HG03442 (cell line): Measurements from ENCODE around the gene RPS10.

Experiments
- ATAC-seq: cut with Tn5 transposase; IDR thresholded peaks from one replicate; pipeline ENCODE4 v1.9.1; 2021; ENCODE audit warnings: mild to moderate bottlenecking, moderate library complexity; ENCODE audit not compliant: unreplicated experiment

The RPS10 gene

GRCh38 chr6:34425498-34426410 lies at the start of gene RPS10:
RPS10 (minus strand) TSS chr6:34426069; CDS start chr6:34425221, 848 bp downstream.
- ATAC-seq = peak; percentile 88

GRCh38 chr6:34475238-34475682 lies 49.4 kb upstream of the RPS10 start:
- ATAC-seq = no peak

GRCh38 chr6:34474754-34475153 lies 48.9 kb upstream of the RPS10 start:
- ATAC-seq = no peak

GRCh38 chr6:34473967-34474366 lies 48.1 kb upstream of the RPS10 start:
- no peak for ATAC-seq

- no peak for ATAC-seq
Observed at GRCh38 chr6:34472425-34472824, 46.6 kb upstream of the RPS10 start.

- ATAC-seq = no peak
Observed at GRCh38 chr6:34469499-34469898, 43.6 kb upstream of the RPS10 start.

- no peak for ATAC-seq
Observed at GRCh38 chr6:34468378-34468892, 42.6 kb upstream of the RPS10 start.

- ATAC-seq = no peak
Observed at GRCh38 chr6:34466242-34467185, 40.6 kb upstream of the RPS10 start.

- ATAC-seq = no peak
Observed at GRCh38 chr6:34465531-34466241, 39.8 kb upstream of the RPS10 start, which contains the start of gene PACSIN1. PACSIN1 (plus strand) TSS chr6:34466076; CDS start chr6:34526306, 60,230 bp downstream.

GRCh38 chr6:34463849-34464248 lies 38.0 kb upstream of the RPS10 start:
- ATAC-seq = no peak

- ATAC-seq = no peak
Observed at GRCh38 chr6:34463299-34463698, 37.4 kb upstream of the RPS10 start.

GRCh38 chr6:34462551-34462971 lies 36.7 kb upstream of the RPS10 start:
- ATAC-seq = no peak

GRCh38 chr6:34462010-34462409 lies 36.1 kb upstream of the RPS10 start:
- no peak for ATAC-seq

- ATAC-seq = no peak
Observed at GRCh38 chr6:34460796-34461507, 35.1 kb upstream of the RPS10 start.

GRCh38 chr6:34459899-34460593 lies 34.2 kb upstream of the RPS10 start:
- no peak for ATAC-seq

- no peak for ATAC-seq
Observed at GRCh38 chr6:34457742-34458735, 32.2 kb upstream of the RPS10 start.

- ATAC-seq = no peak
Observed at GRCh38 chr6:34457382-34457741, 31.5 kb upstream of the RPS10 start.

GRCh38 chr6:34455831-34456230 lies 30.0 kb upstream of the RPS10 start:
- no peak for ATAC-seq
